Activated CD8-positive, alpha-beta memory T cell treated with anti-CD3 and anti-CD28 coated beads, Interleukin-2, amount 50 U/mL, for 24 hours (primary cell): ENCODE measurements around the gene ORC6.
A peak's percentile ranks its signal among the peaks of the same experiment; 100 is the strongest.
"Not testable (repeated sequence)": the region's sequence is repeated elsewhere in the genome, so short reads cannot be mapped to it uniquely, and the experiment has no call there.

Source experiments
- DNase-seq: peaks from one replicate; pipeline ENCODE4 v3.0.0-alpha.2; 2020; ENCODE audit errors: extremely low read depth

ORC6 gene, protein sequence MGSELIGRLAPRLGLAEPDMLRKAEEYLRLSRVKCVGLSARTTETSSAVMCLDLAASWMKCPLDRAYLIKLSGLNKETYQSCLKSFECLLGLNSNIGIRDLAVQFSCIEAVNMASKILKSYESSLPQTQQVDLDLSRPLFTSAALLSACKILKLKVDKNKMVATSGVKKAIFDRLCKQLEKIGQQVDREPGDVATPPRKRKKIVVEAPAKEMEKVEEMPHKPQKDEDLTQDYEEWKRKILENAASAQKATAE

GRCh38 chr16:46689365-46690280, at the start of gene ORC6:
TSS of gene ORC6 (plus strand) at chr16:46689659. CDS start at chr16:46689706, 47 bp downstream.
- DNase-seq = peak; percentile 97

DNA sequence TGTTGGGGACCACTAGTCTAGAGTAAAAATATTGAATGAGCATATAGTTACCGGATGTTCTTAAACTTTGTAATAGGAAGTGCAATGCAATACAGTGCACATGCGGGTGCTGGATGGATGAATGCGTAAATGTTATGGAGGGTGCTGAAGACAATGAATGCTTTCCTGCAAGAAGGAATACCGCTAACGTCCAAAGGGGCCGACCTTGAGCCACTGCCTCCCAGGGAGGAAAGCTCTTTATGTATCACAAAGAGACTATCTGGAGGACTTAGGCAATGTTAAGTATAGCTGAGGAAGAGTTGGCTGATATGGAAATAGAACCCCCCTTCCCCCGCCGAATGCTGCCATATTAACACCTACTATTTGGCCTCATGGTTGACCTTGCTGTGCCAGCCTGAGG, 40.8 kb upstream of the ORC6 start:
- no peak for DNase-seq

DNA sequence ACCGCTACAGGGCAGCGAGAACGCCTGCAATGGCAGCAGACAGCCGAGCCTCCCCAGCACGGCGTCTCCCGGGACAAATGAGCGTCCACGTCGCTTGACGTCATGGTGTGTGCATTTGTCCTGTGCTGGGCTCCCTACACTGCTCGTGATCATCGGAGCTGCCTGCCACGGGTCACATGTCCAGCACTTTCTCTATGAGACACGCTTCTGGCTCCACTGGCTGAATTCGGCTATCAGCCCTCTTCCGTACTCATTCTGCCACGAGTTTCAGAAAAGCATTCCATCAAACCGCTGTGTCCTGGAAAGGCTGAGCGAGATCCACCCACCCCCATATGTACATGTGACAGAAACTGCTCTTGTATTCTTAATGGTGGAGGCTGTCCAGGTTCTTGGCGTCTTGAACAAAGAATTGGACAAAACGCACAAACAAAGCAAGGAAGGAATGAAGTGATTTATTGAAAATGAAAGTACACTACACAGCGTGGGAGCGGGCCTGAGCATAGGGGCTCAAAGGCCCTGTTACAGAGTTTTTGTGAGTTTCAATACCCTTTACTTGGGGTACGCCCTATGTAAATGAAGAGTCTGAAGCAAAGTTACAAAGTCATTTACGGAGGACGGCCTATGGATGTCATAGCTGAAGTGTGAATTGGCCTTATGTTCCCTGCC, 39.7 kb upstream of the ORC6 start:
- DNase-seq = no peak

DNA sequence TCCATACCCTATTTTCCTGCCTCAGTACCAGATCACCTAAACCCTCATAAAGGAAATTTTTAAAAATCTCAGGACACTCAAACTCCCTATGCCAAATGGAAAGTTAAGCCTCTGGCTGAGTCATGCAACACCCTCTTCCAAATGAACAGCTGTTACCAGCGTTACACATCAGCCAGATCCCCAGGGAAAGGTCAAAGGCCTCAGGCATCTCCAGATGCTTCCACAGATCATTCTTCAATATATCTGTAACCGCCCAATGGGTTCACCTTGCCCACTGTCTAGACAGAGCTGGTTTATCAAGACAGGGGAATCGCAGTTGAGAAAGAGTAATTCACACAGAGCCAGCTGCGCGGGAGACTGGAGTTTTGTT, 39.2 kb upstream of the ORC6 start:
- no peak for DNase-seq

- DNase-seq = no peak
These were observed 38.2 kb upstream of the ORC6 start for GRCh38 chr16:46651305-46651704.

DNA sequence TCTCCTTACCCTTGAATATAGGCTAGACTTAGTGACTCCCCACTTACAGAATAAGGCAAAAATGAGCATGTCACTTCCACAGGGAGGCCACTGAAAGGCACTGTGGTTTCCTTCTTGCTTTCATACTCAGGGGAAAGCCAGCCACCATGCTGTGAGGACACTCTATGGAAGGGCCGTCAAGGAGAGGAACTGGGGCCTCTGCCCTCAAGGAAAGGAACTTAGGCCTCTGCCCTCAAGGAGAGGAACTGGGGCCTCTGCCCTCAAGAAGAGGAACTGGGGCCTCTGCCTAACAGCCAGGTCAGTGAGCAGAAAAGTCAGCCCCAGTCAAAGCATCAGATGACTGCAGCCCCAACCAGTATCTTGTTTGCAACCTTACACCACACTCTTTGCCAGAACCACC, 30.5 kb upstream of the ORC6 start:
- no peak for DNase-seq

- DNase-seq = no peak
These were observed 27.3 kb upstream of the ORC6 start for GRCh38 chr16:46662123-46662522.

- DNase-seq = no peak
These were observed 16.0 kb upstream of the ORC6 start for GRCh38 chr16:46673320-46674013.

GRCh38 chr16:46677943-46678342, 11.5 kb upstream of the ORC6 start:
- not testable (repeated sequence) for DNase-seq

DNA sequence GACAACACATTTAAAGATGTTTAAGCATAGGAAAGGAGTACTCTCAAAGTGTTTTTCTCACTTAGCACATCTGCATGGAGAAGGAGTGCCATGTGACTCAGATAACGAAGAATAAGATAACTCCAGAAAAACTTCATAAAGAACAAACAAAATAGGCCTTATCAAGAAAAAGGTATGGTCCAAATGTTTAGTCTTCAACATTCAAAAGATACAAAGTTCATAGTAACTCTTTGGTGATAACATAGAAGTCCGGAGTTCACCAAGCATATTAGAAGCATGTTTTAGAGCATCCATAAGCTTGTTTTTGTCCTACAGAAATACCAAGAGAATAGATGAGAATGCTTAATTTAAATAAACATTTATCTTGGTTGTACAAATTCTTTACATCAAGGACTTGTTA, 7.6 kb upstream of the ORC6 start:
- DNase-seq = not testable (repeated sequence)

- no peak for DNase-seq
These were observed 2.5 kb upstream of the ORC6 start for GRCh38 chr16:46686815-46687473.

DNA sequence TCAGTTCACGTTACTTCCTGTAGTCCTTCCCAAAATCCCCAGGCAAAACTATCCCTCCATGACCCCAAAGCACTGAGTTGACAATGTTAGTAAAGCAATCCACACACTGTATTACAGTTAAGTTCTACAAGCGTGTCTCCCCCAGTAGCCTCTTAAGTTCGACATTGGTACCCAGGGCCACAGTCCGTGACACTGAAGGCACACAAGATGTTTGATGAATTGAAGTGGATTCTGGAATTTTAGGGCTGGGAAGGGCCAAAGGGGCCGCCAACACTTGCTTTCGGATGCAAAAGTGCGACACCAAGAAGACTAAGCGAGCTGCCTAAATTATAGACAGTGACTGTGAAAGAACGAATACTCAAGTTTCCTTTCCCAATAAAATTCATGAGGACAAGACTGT, 2.0 kb upstream of the ORC6 start:
- DNase-seq = no peak

DNA sequence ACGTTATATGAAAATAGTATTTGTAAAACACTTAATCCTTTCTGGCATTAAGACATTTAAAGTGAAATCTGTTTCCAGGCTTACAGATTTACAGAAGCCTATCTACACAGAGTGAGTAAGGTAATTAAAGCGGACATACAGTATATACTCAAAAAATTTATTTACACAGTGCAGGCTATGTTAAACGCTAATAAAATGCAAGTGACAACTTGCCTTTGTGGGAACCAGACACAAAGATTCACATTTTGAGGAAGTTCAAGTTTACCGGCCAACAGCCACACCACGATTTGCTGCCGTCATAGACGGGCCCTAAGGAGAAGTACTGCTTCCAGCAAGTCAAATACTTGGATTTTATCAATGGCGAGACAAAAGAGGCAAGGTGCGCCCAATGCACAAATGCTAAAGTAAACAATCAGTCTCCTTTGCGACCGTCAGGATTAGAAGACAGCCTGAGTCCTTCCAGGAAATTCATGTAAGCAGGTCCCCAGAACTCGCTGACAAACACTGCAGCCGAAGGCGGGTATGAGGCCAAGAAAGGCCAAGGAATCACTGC, 1.3 kb upstream of the ORC6 start:
- DNase-seq = no peak

DNA sequence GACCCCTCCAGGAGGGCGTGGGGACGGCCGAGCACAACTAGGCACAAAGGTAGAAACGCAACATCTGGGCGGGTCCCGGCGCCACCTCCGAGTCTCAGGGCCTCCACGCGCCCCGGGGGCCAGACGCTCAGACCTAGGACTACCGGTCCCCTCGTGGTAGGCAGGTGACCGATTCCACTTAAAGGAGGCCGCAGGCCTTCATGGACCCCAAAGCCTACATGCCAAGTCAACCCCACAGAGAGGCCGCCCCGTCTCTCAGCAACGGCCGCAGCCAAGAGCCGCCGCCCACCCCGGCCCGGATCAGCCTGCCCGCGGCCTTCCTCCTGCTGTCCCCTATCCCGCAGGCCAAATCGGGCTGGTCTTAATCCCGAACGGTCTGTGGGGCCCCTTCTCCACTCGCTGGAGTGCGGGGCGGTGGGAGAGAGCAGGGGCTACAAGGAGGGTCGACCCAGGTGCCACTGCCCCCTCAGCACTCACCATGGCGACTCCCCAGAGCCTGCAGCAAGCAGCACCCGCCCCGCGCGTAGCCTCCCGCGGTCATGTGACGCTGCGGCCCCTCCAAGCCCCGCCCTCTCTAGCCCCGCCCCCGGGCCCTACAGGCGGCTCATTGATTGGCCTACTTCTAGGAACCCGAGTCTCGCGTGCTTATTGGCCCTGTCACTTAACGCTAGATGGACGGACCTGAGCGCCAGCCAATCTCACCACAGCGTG, 650 bp upstream of the ORC6 start, which contains the start of gene VPS35:
Gene VPS35 (minus strand): TSS at position 525 of the 711 bp plus-strand sequence. CDS start 45 bp downstream, at position 480.
- DNase-seq = peak; percentile 99

- no peak for DNase-seq
These were observed 1.1 kb downstream of the ORC6 start for GRCh38 chr16:46690281-46691178.

DNA sequence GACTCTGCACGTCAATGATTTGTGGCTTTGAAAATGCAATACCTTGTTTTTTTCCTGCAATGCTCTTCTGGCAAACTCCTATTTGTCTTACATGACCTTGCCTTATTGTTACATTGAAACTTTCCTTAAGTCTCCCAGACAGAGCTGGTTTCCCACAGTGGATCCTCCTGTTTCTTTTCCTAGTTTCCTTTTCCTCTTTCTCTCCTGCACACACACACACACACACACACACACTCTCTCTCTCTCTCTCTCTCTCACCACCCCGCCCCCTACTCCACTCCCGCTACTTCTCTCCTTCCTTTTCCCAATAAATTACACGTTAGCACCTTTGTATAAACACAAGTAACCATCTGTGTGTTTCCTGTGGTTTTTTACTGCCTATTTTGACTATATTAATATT, 2.3 kb downstream of the ORC6 start:
- no peak for DNase-seq

DNA sequence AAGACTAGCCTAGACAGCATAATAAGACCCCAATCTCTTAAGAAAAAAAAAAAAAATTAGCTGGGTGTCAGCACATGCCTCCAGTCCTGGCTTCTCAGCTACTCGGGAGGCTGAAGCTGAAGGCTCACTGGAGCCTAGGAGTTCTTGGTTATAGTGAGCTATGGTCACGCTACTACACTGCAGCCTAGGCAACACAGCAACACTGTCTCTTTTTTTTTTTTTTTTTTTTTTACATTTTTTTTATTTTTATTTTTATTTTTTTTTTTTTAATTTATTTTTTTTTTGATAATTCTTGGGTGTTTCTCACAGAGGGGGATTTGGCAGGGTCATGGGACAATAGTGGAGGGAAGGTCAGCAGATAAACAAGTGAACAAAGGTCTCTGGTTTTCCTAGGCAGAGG, 4.1 kb downstream of the ORC6 start:
- DNase-seq = no peak

- no peak for DNase-seq
These were observed 6.5 kb downstream of the ORC6 start for GRCh38 chr16:46695937-46696336.

GRCh38 chr16:46696957-46697356, 7.5 kb downstream of the ORC6 start:
- DNase-seq = no peak
